ENCODE results near the gene RNF31.

RNF31 gene

GRCh38 chr14:24204163-24205146 lies 57.2 kb downstream of the RNF31 start:
- no peak for DNase-seq

DNA sequence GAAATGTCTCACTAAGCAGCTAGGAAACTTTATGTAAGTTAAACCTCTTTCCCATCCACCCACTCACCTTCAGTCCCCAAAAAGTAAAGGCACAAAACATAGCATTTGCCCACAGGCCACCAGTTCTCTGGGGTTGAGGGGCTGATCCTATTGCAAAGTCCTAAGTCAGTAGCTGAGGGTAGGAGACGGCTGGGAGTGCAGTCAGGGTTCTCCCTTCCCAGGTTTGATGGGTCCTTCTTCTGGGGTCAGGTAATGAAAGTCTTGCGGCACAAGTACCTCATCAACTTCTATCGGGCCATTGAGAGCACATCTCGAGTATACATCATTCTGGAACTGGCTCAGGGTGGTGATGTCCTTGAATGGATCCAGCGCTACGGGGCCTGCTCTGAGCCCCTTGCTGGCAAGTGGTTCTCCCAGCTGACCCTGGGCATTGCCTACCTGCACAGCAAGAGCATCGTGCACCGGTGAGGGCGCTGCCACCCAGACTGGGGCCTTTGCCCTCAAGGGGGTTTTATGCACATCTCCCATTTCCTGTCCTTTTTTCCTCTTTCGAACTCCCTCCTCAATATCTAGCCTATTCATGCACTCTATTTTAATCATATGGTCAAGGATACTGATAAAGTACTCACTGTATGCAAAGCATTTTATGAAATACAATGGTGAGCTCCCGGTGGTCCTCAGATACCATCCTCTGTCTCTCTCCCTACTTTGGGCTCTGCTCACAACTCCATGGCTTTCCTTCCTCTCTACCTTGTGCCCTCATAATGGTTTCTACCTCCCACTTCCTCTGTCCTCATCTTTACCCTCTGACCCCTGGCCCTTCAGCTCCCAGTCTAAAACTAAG lies 59.2 kb downstream of the RNF31 start:
- no peak for DNase-seq

DNA sequence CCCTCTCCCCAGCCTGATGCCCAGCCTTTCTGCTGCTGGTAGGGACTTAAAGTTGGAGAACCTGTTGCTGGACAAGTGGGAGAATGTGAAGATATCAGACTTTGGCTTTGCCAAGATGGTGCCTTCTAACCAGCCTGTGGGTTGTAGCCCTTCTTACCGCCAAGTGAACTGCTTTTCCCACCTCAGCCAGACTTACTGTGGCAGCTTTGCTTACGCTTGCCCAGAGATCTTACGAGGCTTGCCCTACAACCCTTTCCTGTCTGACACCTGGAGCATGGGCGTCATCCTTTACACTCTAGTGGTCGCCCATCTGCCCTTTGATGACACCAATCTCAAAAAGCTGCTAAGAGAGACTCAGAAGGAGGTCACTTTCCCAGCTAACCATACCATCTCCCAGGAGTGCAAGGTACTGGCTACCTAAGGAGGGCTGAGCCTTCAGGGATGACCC lies 59.8 kb downstream of the RNF31 start:
- no peak for DNase-seq

- DNase-seq, result no peak
These were observed 60.3 kb downstream of the RNF31 start for GRCh38 chr14:24207625-24208024.
